ENCODE results near the gene AKT1S1. TPM values are rescaled to one million over a fixed set of nuclear protein-coding genes. Genes with fewer than 3 reads are reported as not detected.

AKT1S1 gene
- total and polyA plus RNA-seq, 2 of the 13 experiments (the other 11 are each of a cell fraction or from before 2014, with no cell fraction given) = 13.5 to 27.8 TPM

DNA sequence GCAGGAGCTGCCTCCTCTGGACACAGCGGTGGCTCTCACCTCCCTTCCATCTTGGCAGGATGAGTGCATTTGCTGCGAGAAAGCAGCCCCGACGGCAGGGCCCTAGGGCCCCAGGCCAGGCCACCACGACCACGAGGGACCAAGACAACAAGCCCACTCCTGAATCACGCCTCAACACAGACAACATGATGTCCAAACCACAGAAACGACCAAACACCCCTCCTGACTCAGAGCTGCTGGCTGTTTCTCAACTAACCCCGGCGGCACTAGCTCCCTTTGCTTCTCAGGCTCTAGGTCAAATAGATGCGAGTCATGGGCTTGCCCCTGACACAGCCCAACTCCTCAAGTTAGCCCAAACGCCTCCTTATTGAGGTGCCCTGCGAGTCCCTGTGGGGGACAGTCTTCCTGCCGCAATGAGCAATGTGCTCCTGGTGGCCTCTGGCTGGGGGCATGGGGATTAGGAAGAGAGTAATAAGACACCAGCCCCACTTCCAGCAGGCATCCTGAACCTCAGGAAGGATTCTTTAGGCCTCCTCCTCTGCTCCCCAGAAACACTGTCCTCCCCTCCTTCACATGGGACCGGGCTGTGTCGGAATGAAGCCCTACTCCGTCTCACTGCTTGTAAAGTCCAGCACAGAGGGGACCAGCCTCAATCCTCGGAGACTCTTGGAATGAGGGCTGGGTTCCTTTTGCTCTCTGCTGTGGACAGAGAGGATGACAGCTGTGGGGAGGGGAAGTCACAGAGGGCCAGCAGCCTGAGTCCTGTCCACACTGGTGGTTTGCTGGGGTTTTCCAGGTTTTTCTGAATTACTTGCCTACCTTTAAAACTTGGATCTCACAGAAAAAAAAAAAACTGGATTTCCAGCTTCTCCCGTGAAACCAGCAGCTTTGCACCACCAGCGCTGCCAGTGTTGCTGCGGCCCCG, 45.0 kb upstream of the AKT1S1 start:
- ATAC-seq (no peak), FAIRE-seq (no peak), DNase-seq (ENCODE audit: low spot score) (no peak)
- peaks cover 9% of the 10 kb centered on the region for H3K4me1 ChIP-seq (ENCODE audit: insufficient read depth, low read length)
- H3K27me3 ChIP-seq (ENCODE audit: control insufficient read depth in 1 of 2, insufficient read depth in 2 of 2, low read length in 2 of 2) = no peaks in the 10 kb centered on the region
- H3K9me3 ChIP-seq (ENCODE audit: low read length) = no peaks in the 10 kb centered on the region
- WGBS (ENCODE audit: low lambda C conversion rate) = 95% methylated on average over 16 of the region's 22 CpGs
- H3K4me3 ChIP-seq (replicated peaks in 1 of 3; ENCODE audit: insufficient read depth in 1 of 3, low read depth in 2 of 3, low read length in 3 of 3) = no peak overlapping the region
- H3K79me2 ChIP-seq (ENCODE audit: insufficient read depth, low read length) = peaks cover 67% of the 10 kb centered on the region
- H3K27ac ChIP-seq (ENCODE audit: extremely low read length, insufficient read depth, low read length) = no peak overlapping the region
- no peak overlapping the region for H3K4me2 ChIP-seq (ENCODE audit: low read depth, low read length)
- no peak for TF ChIP-seq ZNF564 (CRISPR knock-in tag; IDR thresholded peaks at IDR 0.05)
- TF ChIP-seq AGO2 (optimal IDR thresholded peaks at IDR 0.05; ENCODE audit: low read depth, low read length) = peak; percentile 53
- H4K20me1 ChIP-seq (ENCODE audit: insufficient read depth, low read length) = peaks cover 2% of the 10 kb centered on the region; the same call in 1 of the 2 replicates
- POLR2A ChIA-PET = interaction anchor here (1.9 kb wide), 1 partner anchor 53 kb away, joined by 5 read pairs; no protein-coding TSS in a partner anchor
- CTCF ChIA-PET (ENCODE audit: low intra/inter-chr PET ratio, low total read pairs) = no interaction called here
- no peak overlapping the region for H3K9ac ChIP-seq (ENCODE audit: insufficient read depth, low read depth, low read length)
- no peak overlapping the region for H2AFZ ChIP-seq (ENCODE audit: low read length)
- in situ Hi-C loops (cut with HindIII; ENCODE audit: extremely low pct_ligation_motif_present, low pct_unique_long_range_greater_than_20kb) = no loop called here
- intact Hi-C loops (cut with micrococcal nuclease; ENCODE audit: unreplicated experiment) = no loop called here
- H3K36me3 ChIP-seq (replicated peaks in 1 of 2; ENCODE audit: control insufficient read depth in 1 of 2, insufficient read depth in 2 of 2, low read length in 2 of 2) = peaks cover 13 to 52% of the 10 kb centered on the region in 2 experiments; a peak in 4 of 5 replicates
- BruUV-seq (replicated peaks) = no TSS peak

GRCh38 chr19:49920624-49921363, 43.6 kb upstream of the AKT1S1 start:
- Histone ChIP-seq H3K27me3 (ENCODE audit: control insufficient read depth in 1 of 2, insufficient read depth in 2 of 2, low read length in 2 of 2) (no peaks in the 10 kb centered on the region), H4K20me1 (ENCODE audit: insufficient read depth, low read length) (peaks cover 2% of the 10 kb centered on the region; the same call in 1 of the 2 replicates), H3K4me1 (ENCODE audit: insufficient read depth, low read length) (no peaks in the 10 kb centered on the region; the same call in 1 of the 2 replicates), H2AFZ (ENCODE audit: low read length) (no peak overlapping the region), H3K79me2 (ENCODE audit: insufficient read depth, low read length) (peaks cover 63% of the 10 kb centered on the region), H3K4me2 (ENCODE audit: low read depth, low read length) (no peak overlapping the region), H3K36me3 (replicated peaks in 1 of 2; ENCODE audit: control insufficient read depth in 1 of 2, insufficient read depth in 2 of 2, low read length in 2 of 2) (peaks cover 15 to 52% of the 10 kb centered on the region in 2 experiments; a peak in 4 of 5 replicates), H3K9ac (ENCODE audit: insufficient read depth, low read depth, low read length) (no peak overlapping the region), H3K4me3 (replicated peaks in 1 of 3; ENCODE audit: insufficient read depth in 1 of 3, low read depth in 2 of 3, low read length in 3 of 3) (no peak overlapping the region), H3K9me3 (ENCODE audit: low read length) (no peaks in the 10 kb centered on the region), H3K27ac (ENCODE audit: extremely low read length, insufficient read depth, low read length) (no peak overlapping the region)
- in situ Hi-C loops (cut with HindIII; ENCODE audit: extremely low pct_ligation_motif_present, low pct_unique_long_range_greater_than_20kb) (no loop called here), intact Hi-C loops (cut with micrococcal nuclease; ENCODE audit: unreplicated experiment) (no loop called here)
- ChIA-PET POLR2A (interaction anchor here (1.9 kb wide), 1 partner anchor 52 kb away, joined by 5 read pairs; no protein-coding TSS in a partner anchor), CTCF (ENCODE audit: low intra/inter-chr PET ratio, low total read pairs) (no interaction called here)
- ATAC-seq = no peak
- no TSS peak for BruUV-seq (replicated peaks)
- no peak for FAIRE-seq
- TF ChIP-seq ZNF180 (CRISPR knock-in tag; IDR thresholded peaks at IDR 0.05; ENCODE audit: borderline replicate concordance, low read depth) (no peak), WIZ (CRISPR knock-in tag; IDR thresholded peaks at IDR 0.05) (no peak), AGO2 (optimal IDR thresholded peaks at IDR 0.05; ENCODE audit: low read depth, low read length) (peak; percentile 40), RBFOX2 (IDR thresholded peaks at IDR 0.05; ENCODE audit: low read depth, low read length) (0 out of 2 replicates have a peak, but pooled peaks have one; percentile 12)
- 94% methylated on average over 23 of the region's 24 CpGs for WGBS (ENCODE audit: low lambda C conversion rate)
- no peak for DNase-seq (ENCODE audit: low spot score)
